Mesenchymal stem cell (in vitro differentiated cells and primary cell): Measurements from ENCODE around the gene MINDY4.
A peak's percentile ranks its signal among the peaks of the same experiment; 100 is the strongest.

Source experiments
- DNase-seq: peaks from one replicate; pipeline ENCODE4 v3.0.0-alpha.2; 2013
- H2AFZ ChIP-seq: one replicate; pipeline ENCODE4 v1.6.1; 2013; ENCODE audit warnings: low read depth, mild to moderate bottlenecking, control low read depth, inconsistent platforms, low read length, moderate library complexity
- H2AK5ac ChIP-seq: 2 replicates; pipeline ENCODE4 v1.6.1; 2013; ENCODE audit warnings: low read length, moderate library complexity, mild to moderate bottlenecking, inconsistent platforms; ENCODE audit not compliant: severe bottlenecking
- H2BK120ac ChIP-seq: one replicate; pipeline ENCODE4 v1.6.1; 2013; ENCODE audit warnings: low read depth, mild to moderate bottlenecking, inconsistent platforms, low read length, moderate library complexity
- H2BK12ac ChIP-seq, 2 experiments: one replicate each; pipeline ENCODE4 v1.6.1; 2013; ENCODE audit warnings: inconsistent platforms in 2 of 2, low read length in 2 of 2, mild to moderate bottlenecking in 2 of 2, moderate library complexity in 2 of 2, control low read depth in 1 of 2
- H2BK15ac ChIP-seq: one replicate; pipeline ENCODE4 v1.6.1; 2013; ENCODE audit warnings: mild to moderate bottlenecking, low read depth, inconsistent platforms; ENCODE audit not compliant: poor library complexity, severe bottlenecking
- H2BK5ac ChIP-seq: 2 replicates; pipeline ENCODE4 v1.6.1; 2013; ENCODE audit warnings: low read depth, mild to moderate bottlenecking, low read length, control low read depth, inconsistent platforms; ENCODE audit not compliant: poor library complexity, severe bottlenecking
- H3K14ac ChIP-seq, 2 experiments: one replicate each; pipeline ENCODE4 v1.6.1; 2013; ENCODE audit warnings: inconsistent platforms in 2 of 2, low read length in 2 of 2, control low read depth in 1 of 2, mild to moderate bottlenecking in 1 of 2, moderate library complexity in 1 of 2
- H3K18ac ChIP-seq, 2 experiments: one replicate each; pipeline ENCODE4 v1.6.1; 2013; ENCODE audit warnings: inconsistent platforms in 2 of 2, low read length in 2 of 2, control low read depth in 1 of 2, low read depth in 1 of 2, mild to moderate bottlenecking in 1 of 2
- H3K23ac ChIP-seq, 2 experiments: one replicate each; pipeline ENCODE4 v1.6.1; 2013; ENCODE audit warnings: inconsistent platforms in 2 of 2, low read length in 2 of 2, mild to moderate bottlenecking in 2 of 2, moderate library complexity in 2 of 2, control low read depth in 1 of 2
- H3K27ac ChIP-seq: 2 replicates; pipeline ENCODE4 v1.5.1; 2013; ENCODE audit warnings: mild to moderate bottlenecking, moderate library complexity, low read length, control low read depth, inconsistent platforms; ENCODE audit not compliant: poor library complexity, severe bottlenecking
- H3K27me3 ChIP-seq, 2 experiments: 2 replicates each; pipeline versions ENCODE4 v1.6.1 to v1.7.0; 2013; ENCODE audit warnings: low read length in 2 of 2, mild to moderate bottlenecking in 2 of 2, moderate library complexity in 2 of 2, control low read depth in 1 of 2, inconsistent platforms in 1 of 2; ENCODE audit not compliant: control insufficient read depth in 1 of 2, insufficient read depth in 1 of 2
- H3K36me3 ChIP-seq, 2 experiments: 2 replicates each; pipeline versions ENCODE4 v1.6.1 to v1.7.0; 2013; ENCODE audit warnings: low read length in 2 of 2, control low read depth in 1 of 2, inconsistent platforms in 1 of 2, low read depth in 1 of 2, mild to moderate bottlenecking in 1 of 2; ENCODE audit not compliant: insufficient read depth in 2 of 2, control insufficient read depth in 1 of 2
- H3K4ac ChIP-seq, 2 experiments: one replicate each; pipeline ENCODE4 v1.6.1; 2013; ENCODE audit warnings: inconsistent platforms in 2 of 2, low read length in 2 of 2, mild to moderate bottlenecking in 2 of 2, moderate library complexity in 2 of 2, control low read depth in 1 of 2, low read depth in 1 of 2
- H3K4me1 ChIP-seq: 2 replicates; pipeline ENCODE4 v1.6.1; 2013; ENCODE audit warnings: low read depth, low read length, control low read depth; ENCODE audit not compliant: control insufficient read depth, insufficient read depth
- H3K4me2 ChIP-seq: 2 replicates; pipeline ENCODE4 v1.6.1; 2013; ENCODE audit warnings: low read length, mild to moderate bottlenecking, inconsistent platforms; ENCODE audit not compliant: poor library complexity, severe bottlenecking
- H3K4me3 ChIP-seq, 2 experiments: 2 replicates each; pipeline versions ENCODE4 v1.5.1 to v1.7.0; 2013; ENCODE audit warnings: low read length in 2 of 2, mild to moderate bottlenecking in 2 of 2, control low read depth in 1 of 2, low read depth in 1 of 2; ENCODE audit not compliant: insufficient read depth in 1 of 2
- H3K79me1 ChIP-seq: replicated peaks from 2 replicates; pipeline ENCODE4 v1.6.1; 2013; ENCODE audit warnings: mild to moderate bottlenecking, control low read depth, low read length, inconsistent platforms; ENCODE audit not compliant: poor library complexity, severe bottlenecking
- H3K9ac ChIP-seq: 2 replicates; pipeline ENCODE4 v1.7.0; 2013; ENCODE audit warnings: mild to moderate bottlenecking, low read length, moderate library complexity
- H3K9me3 ChIP-seq: 2 replicates; pipeline ENCODE4 v1.7.0; 2013; ENCODE audit warnings: mild to moderate bottlenecking, low read length; ENCODE audit not compliant: control insufficient read depth
- H4K8ac ChIP-seq: one replicate; pipeline ENCODE4 v1.6.1; 2013; ENCODE audit warnings: inconsistent platforms, mild to moderate bottlenecking, low read length, moderate library complexity
- H4K91ac ChIP-seq: one replicate; pipeline ENCODE4 v1.6.1; 2013; ENCODE audit warnings: mild to moderate bottlenecking, low read length, inconsistent platforms
- WGBS: methylation state at CpG from one replicate; pipeline ENCODE4 v1.1.7; 2013; ENCODE audit warnings: mixed read lengths; 5-methylcytosine and 5-hydroxymethylcytosine counted together

MINDY4 gene

GRCh38 chr7:30760514-30761213 lies 10.6 kb upstream of the MINDY4 start:
- Histone ChIP-seq H3K9me3 (peaks cover 8% of the 10 kb centered on the region), H3K4me1 (peaks cover 4% of the 10 kb centered on the region), H3K27me3 (no peaks in the 10 kb centered on the region), H3K4me2 (no peak overlapping the region), H4K8ac (no peak overlapping the region), H3K79me1 (no peaks in the 10 kb centered on the region), H3K9ac (no peak overlapping the region), H3K27ac (no peak overlapping the region), H2BK15ac (no peak overlapping the region), H3K4me3 (no peak overlapping the region), H2BK12ac (no peak overlapping the region), H3K23ac (no peak overlapping the region), H2BK120ac (no peak overlapping the region), H3K14ac (no peak overlapping the region), H2AK5ac (no peak overlapping the region), H3K18ac (no peak overlapping the region), H3K36me3 (no peaks in the 10 kb centered on the region), H2AFZ (no peak overlapping the region), H4K91ac (no peak overlapping the region), H3K4ac (no peak overlapping the region), H2BK5ac (no peak overlapping the region)
- peak; percentile 35 for DNase-seq
- 94% methylated on average over 2 of the region's 3 CpGs for WGBS

GRCh38 chr7:30761214-30762156 lies 9.7 kb upstream of the MINDY4 start:
- no peak overlapping the region for H2AK5ac ChIP-seq
- no peak overlapping the region for H3K4ac ChIP-seq
- no peaks in the 10 kb centered on the region for H3K27me3 ChIP-seq
- no peak overlapping the region for H2BK15ac ChIP-seq
- H2BK5ac ChIP-seq: no peak overlapping the region
- no peak overlapping the region for H3K4me3 ChIP-seq
- H4K8ac ChIP-seq: no peak overlapping the region
- peak overlapping the region in 1 of 2 experiments; percentile 16 for H3K18ac ChIP-seq
- no peaks in the 10 kb centered on the region for H3K36me3 ChIP-seq
- no peak overlapping the region for H3K14ac ChIP-seq
- H3K4me2 ChIP-seq: no peak overlapping the region
- H2AFZ ChIP-seq: no peak overlapping the region
- no peak overlapping the region for H3K9ac ChIP-seq
- no peaks in the 10 kb centered on the region for H3K79me1 ChIP-seq
- no peak overlapping the region for H4K91ac ChIP-seq
- H2BK12ac ChIP-seq: no peak overlapping the region
- no peak overlapping the region for H2BK120ac ChIP-seq
- H3K9me3 ChIP-seq: peaks cover 8% of the 10 kb centered on the region
- DNase-seq: no peak
- no peak overlapping the region for H3K23ac ChIP-seq
- H3K4me1 ChIP-seq: peaks cover 7% of the 10 kb centered on the region
- WGBS: 77% methylated on average over 10 of the region's 13 CpGs
- H3K27ac ChIP-seq: no peak overlapping the region

- no peak overlapping the region for H4K8ac ChIP-seq
- no peak overlapping the region for H2BK120ac ChIP-seq
- no peak overlapping the region for H2BK5ac ChIP-seq
- no peak overlapping the region for H2BK15ac ChIP-seq
- no peak overlapping the region for H3K4me2 ChIP-seq
- no peak overlapping the region for H3K14ac ChIP-seq
- H3K27ac ChIP-seq: no peak overlapping the region
- no peak overlapping the region for H3K4ac ChIP-seq
- H3K23ac ChIP-seq: no peak overlapping the region
- H3K9ac ChIP-seq: no peak overlapping the region
- WGBS: 87% methylated on average over 6 of the region's 6 CpGs
- H3K4me3 ChIP-seq: no peak overlapping the region
- peak; percentile 30 for DNase-seq
- H3K9me3 ChIP-seq: peaks cover 8% of the 10 kb centered on the region
- no peaks in the 10 kb centered on the region for H3K27me3 ChIP-seq
- H3K4me1 ChIP-seq: peaks cover 5% of the 10 kb centered on the region
- no peak overlapping the region for H2AK5ac ChIP-seq
- no peak overlapping the region for H2AFZ ChIP-seq
- no peak overlapping the region for H2BK12ac ChIP-seq
- H4K91ac ChIP-seq: peak overlapping the region; percentile 20
- no peaks in the 10 kb centered on the region for H3K79me1 ChIP-seq
- H3K36me3 ChIP-seq: no peaks in the 10 kb centered on the region
- H3K18ac ChIP-seq: peak overlapping the region in 1 of 2 experiments; percentile 14
These were observed 6.9 kb upstream of the MINDY4 start for GRCh38 chr7:30764030-30764975.
